HG03025 (cell line): ENCODE data around the gene OCEL1.
"Not testable (repeated sequence)": the region's sequence is repeated elsewhere in the genome, so short reads cannot be mapped to it uniquely, and the experiment has no call there.

ENCODE experiments used
- ATAC-seq: cut with Tn5 transposase; IDR thresholded peaks from one replicate; pipeline ENCODE4 v1.9.1; 2021; ENCODE audit warnings: mild to moderate bottlenecking, moderate library complexity; ENCODE audit not compliant: unreplicated experiment, low FRiP score

The OCEL1 gene

GRCh38 chr19:17226002-17226933 is at the start of gene OCEL1:
Gene OCEL1, plus strand, starts transcription at chr19:17226226. Its CDS starts 22 bp downstream, at chr19:17226248.
- peak; percentile 86 for ATAC-seq

DNA sequence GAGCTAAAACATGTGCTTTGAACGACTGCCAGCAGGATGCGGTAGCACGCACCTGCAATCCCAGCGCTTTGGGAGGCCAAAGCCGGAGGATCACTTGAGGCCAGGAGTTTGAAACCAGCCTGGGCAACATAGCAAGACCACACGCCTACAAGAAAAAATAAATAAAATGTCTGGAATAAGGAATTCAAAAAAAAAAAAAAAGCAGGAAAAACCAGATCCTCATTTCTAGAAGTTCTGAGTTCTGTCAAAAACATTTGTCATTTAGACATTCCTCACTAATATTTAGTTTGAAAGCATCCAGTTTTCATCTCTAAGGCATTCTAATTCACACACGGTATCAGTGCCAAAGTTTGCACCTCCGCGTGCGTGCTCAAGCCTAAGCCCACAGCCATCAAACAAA is 47.7 kb upstream of the OCEL1 start:
- ATAC-seq: no peak

GRCh38 chr19:17180997-17181702 is 44.9 kb upstream of the OCEL1 start:
- ATAC-seq: no peak

DNA sequence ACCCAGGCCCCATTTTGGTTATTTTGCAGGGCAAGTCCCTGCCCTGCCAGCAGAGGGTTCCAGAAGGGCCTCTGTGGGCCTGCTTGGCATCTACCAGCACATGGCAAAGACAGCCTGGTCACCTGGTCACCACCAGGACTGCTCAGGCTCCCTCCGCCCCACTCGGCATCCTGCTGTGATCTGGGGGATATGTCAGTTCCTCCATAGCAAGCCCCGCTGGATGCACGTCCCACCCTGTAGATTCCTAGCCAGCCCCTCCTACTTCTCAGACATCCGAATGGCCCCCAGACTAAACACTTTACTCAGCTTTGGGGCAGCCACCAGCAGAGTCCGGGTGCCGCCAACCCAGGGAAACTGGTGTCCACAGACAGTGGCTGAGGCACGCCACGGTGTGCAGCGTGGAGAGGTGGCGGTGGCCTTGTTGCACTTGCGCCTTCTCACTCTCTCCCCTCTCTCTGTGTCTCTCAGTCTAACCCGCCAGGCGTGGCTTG is 42.7 kb upstream of the OCEL1 start:
- ATAC-seq: no peak

GRCh38 chr19:17183858-17184321 is 42.1 kb upstream of the OCEL1 start:
- no peak for ATAC-seq

- no peak for ATAC-seq
Observed at GRCh38 chr19:17184371-17184841, 41.6 kb upstream of the OCEL1 start.

DNA sequence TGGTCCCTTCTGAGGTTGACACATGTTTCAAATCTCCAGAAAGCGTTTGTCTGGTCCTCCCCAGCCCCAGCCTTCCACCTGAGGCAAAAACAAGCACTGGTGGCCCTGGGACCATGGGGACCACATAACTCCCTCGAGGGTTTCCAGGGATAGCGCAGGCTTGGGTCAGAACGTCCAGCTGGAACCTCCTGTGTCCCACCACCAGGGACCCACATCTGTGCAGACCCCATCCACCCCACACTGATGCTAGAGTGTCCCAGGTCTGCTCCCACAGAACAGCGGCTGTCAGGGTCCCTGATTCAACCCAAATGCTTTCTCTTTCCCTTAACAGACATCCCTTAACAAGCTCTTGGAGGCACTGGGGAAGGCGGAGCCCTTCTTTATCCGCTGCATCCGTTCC is 40.4 kb upstream of the OCEL1 start:
- no peak for ATAC-seq

GRCh38 chr19:17191736-17192135 is 34.3 kb upstream of the OCEL1 start:
- not testable (repeated sequence) for ATAC-seq

DNA sequence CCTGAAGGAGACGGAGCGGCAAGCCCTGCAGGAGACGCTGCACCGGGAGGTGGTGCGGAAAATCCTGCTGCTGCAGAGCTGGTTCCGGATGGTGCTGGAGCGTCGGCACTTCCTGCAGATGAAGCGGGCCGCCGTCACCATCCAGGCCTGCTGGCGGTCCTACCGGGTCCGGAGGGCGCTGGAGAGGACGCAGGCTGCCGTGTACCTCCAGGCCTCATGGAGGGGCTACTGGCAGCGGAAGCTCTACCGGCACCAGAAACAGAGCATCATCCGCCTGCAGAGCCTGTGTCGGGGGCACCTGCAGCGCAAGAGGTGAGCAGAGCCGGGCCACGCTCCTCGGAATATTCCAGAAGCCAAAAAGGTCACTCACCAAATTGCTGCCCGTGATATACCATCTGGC is 33.3 kb upstream of the OCEL1 start:
- ATAC-seq: no peak

GRCh38 chr19:17194608-17195007 is 31.4 kb upstream of the OCEL1 start:
- no peak for ATAC-seq

DNA sequence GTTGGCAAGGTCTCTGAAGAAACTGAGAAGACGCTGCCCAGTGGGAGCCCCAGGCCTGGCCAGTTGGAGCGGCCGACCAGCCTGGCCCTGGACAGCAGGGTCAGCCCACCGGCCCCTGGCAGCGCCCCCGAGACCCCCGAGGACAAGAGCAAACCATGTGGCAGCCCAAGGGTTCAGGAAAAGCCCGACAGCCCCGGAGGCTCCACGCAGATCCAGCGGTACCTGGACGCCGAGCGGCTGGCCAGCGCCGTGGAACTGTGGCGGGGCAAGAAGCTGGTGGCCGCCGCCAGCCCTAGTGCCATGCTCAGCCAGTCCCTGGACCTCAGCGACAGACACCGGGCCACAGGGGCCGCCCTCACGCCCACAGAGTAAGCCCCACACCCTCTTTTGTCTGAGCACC is 30.9 kb upstream of the OCEL1 start:
- no peak for ATAC-seq

DNA sequence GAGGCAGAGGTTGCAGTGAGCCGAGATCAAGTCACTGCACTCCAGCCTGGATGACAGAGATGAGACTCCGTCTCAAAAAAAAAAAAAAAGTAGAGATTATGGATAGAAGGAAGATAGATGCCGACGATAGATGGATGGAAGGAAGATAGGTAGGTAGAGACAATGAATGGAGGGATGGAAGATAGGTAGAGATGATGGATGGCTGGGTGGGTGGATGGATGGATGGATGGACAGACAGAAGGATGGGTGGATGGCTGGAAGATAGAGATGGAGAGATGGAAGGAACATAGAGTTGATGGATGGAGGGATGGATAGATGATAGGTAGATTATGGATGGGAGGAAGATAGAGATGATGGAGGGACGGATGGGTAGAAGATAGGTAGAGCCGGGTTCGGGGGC is 29.4 kb upstream of the OCEL1 start:
- no peak for ATAC-seq

DNA sequence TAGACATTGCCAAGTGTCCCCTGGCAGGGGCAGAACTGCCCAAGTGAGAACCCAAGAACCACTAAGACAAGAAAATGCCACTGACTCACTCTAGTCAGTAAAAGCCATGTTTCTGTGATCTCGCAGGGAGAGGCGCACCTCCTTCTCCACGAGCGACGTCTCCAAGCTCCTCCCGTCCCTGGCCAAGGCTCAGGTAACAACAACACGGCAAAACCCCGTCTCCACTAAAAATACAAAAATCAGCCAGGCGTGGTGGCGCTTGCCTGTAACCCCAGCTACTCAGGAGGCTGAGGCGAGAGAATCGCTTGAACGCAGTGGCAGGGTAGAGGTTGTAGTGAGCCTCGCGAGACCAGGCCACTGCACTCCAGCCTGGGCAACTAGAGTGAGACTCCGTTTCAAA is 28.4 kb upstream of the OCEL1 start:
- ATAC-seq: no peak

GRCh38 chr19:17200408-17201079 is 25.5 kb upstream of the OCEL1 start:
- ATAC-seq: no peak

- no peak for ATAC-seq
Observed at GRCh38 chr19:17202249-17202648, 23.8 kb upstream of the OCEL1 start.

DNA sequence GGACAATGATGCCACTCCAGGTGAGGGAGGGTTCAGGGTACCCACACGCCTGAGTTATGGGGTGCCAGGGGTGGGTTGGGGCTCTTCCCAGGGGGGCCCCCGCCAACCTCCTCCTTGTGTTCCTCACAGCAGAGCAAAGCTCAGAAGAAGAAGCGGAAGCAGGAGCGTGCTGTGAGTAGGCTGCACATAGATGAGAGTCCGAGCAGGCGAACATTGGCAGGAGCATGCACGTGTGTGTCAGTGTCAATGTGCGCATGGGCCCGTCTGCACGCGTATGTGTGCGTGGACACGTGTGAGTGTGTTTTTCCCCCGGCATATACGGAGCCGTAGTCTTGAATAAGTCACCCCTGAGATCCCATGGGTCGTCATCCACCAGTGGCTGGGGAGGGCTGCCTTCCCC is 23.3 kb upstream of the OCEL1 start:
- no peak for ATAC-seq

DNA sequence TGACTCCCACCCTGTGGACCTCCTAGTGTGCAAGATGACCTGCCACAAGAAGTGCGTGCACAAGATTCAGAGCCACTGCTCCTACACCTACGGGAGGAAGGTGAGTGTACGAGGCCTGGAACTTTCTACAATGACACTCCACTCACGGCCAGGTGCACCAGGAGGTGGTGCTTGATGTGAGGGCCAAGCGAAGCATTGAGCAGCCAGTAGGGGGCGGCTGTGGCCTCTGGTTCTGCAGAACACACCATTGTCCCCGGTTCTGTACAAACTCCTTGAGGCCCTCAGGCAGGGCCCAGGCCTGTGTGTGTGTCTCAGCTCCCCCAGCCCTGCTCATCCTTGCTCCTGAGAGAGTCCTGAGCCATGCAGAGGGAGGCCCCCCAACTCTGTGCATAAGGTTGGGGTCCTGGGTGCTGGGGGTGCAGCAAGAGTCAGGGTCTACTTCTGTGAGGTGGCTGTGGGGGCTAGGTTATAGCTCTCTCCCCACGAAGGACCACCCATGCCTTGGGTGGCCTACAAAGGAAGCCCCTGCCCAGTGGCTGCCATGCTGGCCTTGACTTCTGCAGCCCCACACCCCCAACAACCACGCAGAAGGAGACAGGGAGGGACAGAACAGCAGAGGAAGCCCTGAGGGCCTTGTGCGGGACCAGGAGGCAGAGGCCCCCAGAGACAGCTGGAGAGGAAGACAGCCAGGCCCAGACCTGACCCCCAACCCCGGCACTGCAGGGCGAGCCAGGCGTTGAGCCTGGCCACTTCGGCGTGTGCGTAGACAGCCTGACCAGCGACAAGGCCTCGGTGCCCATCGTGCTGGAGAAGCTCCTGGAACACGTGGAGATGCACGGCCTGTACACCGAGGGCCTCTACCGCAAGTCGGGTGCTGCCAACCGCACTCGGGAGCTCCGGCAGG is 20.5 kb upstream of the OCEL1 start:
- no peak for ATAC-seq

DNA sequence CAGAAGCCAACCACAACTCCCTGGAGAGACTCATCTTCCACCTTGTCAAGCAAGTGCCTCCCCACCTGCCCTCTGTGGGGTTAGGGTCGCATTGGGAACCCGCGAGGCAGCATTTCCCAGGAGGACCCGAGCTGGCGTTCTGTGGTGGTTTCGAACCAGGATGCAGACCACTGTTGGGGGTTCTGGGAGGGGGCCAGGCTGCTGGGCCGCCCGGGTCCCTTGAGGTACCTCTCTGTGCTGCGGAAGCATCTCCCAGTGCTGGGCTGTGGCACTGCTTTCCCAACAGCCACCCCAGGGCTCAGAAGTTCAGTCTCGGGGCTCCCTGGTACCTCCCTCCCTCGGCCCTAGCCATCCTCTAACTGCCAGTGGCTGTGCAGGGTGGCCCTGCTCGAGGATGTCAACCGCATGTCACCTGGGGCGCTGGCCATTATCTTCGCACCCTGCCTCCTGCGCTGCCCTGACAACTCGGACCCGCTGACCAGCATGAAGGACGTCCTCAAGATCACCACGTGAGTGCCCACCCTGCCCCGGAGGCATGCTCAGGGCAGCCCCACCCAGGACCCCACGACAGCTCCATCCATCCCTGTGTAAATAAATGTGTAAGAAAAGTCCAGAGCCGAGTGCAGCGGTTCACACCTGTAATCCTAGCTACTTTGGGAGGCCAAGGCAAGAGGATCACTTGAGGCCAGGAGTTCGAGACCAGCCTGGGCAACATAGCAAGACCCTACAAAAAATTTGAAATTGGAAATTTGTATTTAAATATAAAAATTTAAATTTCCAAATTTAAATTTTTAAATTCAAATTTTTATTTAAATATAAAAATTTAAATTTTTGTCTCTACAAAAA is 19.1 kb upstream of the OCEL1 start:
- no peak for ATAC-seq
